Measurements from ENCODE around the gene OLFML2B.

DNA sequence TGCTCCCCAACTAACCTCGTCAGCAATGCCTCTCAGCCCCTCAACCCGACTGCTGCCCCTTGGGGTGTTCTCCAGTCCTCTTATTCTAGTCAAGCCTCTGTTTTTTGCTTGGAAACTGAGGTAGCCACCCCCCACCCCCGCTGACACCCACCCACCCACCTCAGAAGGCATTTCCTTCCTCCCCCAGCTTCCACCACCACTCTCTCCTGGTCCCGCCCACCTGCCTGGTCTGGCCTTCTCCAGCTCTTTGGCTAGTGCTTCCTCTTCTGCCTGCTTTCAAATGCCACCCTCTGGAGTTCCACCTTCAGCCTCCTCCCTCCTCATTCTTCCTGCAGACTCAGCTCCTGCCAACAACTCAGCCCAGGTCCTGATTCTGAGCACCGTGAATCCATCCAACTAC, 35.3 kb downstream of the OLFML2B start:
- TF ChIP-seq, protein P1, sequence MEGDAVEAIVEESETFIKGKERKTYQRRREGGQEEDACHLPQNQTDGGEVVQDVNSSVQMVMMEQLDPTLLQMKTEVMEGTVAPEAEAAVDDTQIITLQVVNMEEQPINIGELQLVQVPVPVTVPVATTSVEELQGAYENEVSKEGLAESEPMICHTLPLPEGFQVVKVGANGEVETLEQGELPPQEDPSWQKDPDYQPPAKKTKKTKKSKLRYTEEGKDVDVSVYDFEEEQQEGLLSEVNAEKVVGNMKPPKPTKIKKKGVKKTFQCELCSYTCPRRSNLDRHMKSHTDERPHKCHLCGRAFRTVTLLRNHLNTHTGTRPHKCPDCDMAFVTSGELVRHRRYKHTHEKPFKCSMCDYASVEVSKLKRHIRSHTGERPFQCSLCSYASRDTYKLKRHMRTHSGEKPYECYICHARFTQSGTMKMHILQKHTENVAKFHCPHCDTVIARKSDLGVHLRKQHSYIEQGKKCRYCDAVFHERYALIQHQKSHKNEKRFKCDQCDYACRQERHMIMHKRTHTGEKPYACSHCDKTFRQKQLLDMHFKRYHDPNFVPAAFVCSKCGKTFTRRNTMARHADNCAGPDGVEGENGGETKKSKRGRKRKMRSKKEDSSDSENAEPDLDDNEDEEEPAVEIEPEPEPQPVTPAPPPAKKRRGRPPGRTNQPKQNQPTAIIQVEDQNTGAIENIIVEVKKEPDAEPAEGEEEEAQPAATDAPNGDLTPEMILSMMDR (IDR thresholded peaks at IDR 0.05) = no peak
- TF ChIP-seq POLR2A (IDR thresholded peaks at IDR 0.05) = no peak

Measured in uterus (tissue), 2 donors.